ENCODE measurements around the gene ADAMTS3.

ADAMTS3 gene

GRCh38 chr4:72397314-72397713 lies 171.7 kb downstream of the ADAMTS3 start:
- ATAC-seq: no peak
- TF ChIP-seq TOX (CRISPR knock-in tag; IDR thresholded peaks at IDR 0.05; ENCODE audit: borderline replicate concordance) (no peak), ISL1 (CRISPR knock-in tag; IDR thresholded peaks at IDR 0.05) (no peak), POU6F1 (CRISPR knock-in tag; IDR thresholded peaks at IDR 0.05; ENCODE audit: borderline replicate concordance, low read depth) (no peak), TSHZ2 (CRISPR knock-in tag; IDR thresholded peaks at IDR 0.05) (no peak), ZC3H10 (CRISPR knock-in tag; IDR thresholded peaks at IDR 0.05) (no peak), ZNF565 (CRISPR knock-in tag; conservative IDR thresholded peaks at IDR 0.05; ENCODE audit: low read depth) (no peak), ESRRG (CRISPR knock-in tag; IDR thresholded peaks at IDR 0.05) (no peak)
- TF ChIP-seq, protein P1, sequence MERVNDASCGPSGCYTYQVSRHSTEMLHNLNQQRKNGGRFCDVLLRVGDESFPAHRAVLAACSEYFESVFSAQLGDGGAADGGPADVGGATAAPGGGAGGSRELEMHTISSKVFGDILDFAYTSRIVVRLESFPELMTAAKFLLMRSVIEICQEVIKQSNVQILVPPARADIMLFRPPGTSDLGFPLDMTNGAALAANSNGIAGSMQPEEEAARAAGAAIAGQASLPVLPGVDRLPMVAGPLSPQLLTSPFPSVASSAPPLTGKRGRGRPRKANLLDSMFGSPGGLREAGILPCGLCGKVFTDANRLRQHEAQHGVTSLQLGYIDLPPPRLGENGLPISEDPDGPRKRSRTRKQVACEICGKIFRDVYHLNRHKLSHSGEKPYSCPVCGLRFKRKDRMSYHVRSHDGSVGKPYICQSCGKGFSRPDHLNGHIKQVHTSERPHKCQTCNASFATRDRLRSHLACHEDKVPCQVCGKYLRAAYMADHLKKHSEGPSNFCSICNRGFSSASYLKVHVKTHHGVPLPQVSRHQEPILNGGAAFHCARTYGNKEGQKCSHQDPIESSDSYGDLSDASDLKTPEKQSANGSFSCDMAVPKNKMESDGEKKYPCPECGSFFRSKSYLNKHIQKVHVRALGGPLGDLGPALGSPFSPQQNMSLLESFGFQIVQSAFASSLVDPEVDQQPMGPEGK (CRISPR knock-in tag; IDR thresholded peaks at IDR 0.05; ENCODE audit: borderline replicate concordance): no peak

- TF ChIP-seq ZFP3 (CRISPR knock-in tag; IDR thresholded peaks at IDR 0.05): no peak
- no peak for TF ChIP-seq TSHZ2 (CRISPR knock-in tag; IDR thresholded peaks at IDR 0.05)
- TF ChIP-seq ARNTL (CRISPR knock-in tag; IDR thresholded peaks at IDR 0.05; ENCODE audit: borderline replicate concordance, low read depth): no peak
- TF ChIP-seq, protein P1 (CRISPR knock-in tag; IDR thresholded peaks at IDR 0.05; ENCODE audit: borderline replicate concordance): no peak
- no peak for TF ChIP-seq OSR1 (CRISPR knock-in tag; IDR thresholded peaks at IDR 0.05)
- TF ChIP-seq ZNF8 (CRISPR knock-in tag; IDR thresholded peaks at IDR 0.05): no peak
- TF ChIP-seq TCF4 (CRISPR knock-in tag; IDR thresholded peaks at IDR 0.05; ENCODE audit: borderline replicate concordance): no peak
- no peak for TF ChIP-seq ISL1 (CRISPR knock-in tag; IDR thresholded peaks at IDR 0.05)
- TF ChIP-seq ZNF565 (CRISPR knock-in tag; conservative IDR thresholded peaks at IDR 0.05; ENCODE audit: low read depth): no peak
- no peak for TF ChIP-seq ESRRG (CRISPR knock-in tag; IDR thresholded peaks at IDR 0.05)
- no peak for TF ChIP-seq GLIS3 (CRISPR knock-in tag; IDR thresholded peaks at IDR 0.05)
- TF ChIP-seq PPARA (CRISPR knock-in tag; IDR thresholded peaks at IDR 0.05; ENCODE audit: borderline replicate concordance): no peak
- TF ChIP-seq, protein P2, sequence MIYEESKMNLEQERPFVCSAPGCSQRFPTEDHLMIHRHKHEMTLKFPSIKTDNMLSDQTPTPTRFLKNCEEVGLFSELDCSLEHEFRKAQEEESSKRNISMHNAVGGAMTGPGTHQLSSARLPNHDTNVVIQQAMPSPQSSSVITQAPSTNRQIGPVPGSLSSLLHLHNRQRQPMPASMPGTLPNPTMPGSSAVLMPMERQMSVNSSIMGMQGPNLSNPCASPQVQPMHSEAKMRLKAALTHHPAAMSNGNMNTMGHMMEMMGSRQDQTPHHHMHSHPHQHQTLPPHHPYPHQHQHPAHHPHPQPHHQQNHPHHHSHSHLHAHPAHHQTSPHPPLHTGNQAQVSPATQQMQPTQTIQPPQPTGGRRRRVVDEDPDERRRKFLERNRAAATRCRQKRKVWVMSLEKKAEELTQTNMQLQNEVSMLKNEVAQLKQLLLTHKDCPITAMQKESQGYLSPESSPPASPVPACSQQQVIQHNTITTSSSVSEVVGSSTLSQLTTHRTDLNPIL (CRISPR knock-in tag; IDR thresholded peaks at IDR 0.05; ENCODE audit: low read depth): no peak
- TF ChIP-seq ZNF70 (CRISPR knock-in tag; IDR thresholded peaks at IDR 0.05): no peak
- no peak for TF ChIP-seq ZFP30 (CRISPR knock-in tag; IDR thresholded peaks at IDR 0.05)
- TF ChIP-seq TOX (CRISPR knock-in tag; IDR thresholded peaks at IDR 0.05; ENCODE audit: borderline replicate concordance): no peak
- TF ChIP-seq CSDC2 (CRISPR knock-in tag; IDR thresholded peaks at IDR 0.05): no peak
- TF ChIP-seq SNAI2 (CRISPR knock-in tag; IDR thresholded peaks at IDR 0.05): no peak
- TF ChIP-seq BACH2 (CRISPR knock-in tag; IDR thresholded peaks at IDR 0.05; ENCODE audit: borderline replicate concordance): no peak
Observed at GRCh38 chr4:72394012-72394663, 174.9 kb downstream of the ADAMTS3 start.

More at GRCh38 chr4:72394012-72394663, 174.9 kb downstream of the ADAMTS3 start:
- no peak; the same call in 2 of the 3 replicates for ATAC-seq

All from SK-N-SH treated with all-trans-retinoic acid at 6 μM for 48 hours (cell line).